Erythroblast (primary cell): ENCODE measurements around the gene ALPK3.

ENCODE experiments used
- GATA1 ChIP-seq: IDR thresholded peaks from 2 replicates; pipeline ENCODE4 v1.6.1; 2011; ENCODE audit warnings: low read depth, mild to moderate bottlenecking, control low read depth, low read length, moderate library complexity
- POLR2A ChIP-seq: IDR thresholded peaks from 2 replicates; pipeline ENCODE4 v1.6.1; 2011; ENCODE audit warnings: mild to moderate bottlenecking, low read length

DNA sequence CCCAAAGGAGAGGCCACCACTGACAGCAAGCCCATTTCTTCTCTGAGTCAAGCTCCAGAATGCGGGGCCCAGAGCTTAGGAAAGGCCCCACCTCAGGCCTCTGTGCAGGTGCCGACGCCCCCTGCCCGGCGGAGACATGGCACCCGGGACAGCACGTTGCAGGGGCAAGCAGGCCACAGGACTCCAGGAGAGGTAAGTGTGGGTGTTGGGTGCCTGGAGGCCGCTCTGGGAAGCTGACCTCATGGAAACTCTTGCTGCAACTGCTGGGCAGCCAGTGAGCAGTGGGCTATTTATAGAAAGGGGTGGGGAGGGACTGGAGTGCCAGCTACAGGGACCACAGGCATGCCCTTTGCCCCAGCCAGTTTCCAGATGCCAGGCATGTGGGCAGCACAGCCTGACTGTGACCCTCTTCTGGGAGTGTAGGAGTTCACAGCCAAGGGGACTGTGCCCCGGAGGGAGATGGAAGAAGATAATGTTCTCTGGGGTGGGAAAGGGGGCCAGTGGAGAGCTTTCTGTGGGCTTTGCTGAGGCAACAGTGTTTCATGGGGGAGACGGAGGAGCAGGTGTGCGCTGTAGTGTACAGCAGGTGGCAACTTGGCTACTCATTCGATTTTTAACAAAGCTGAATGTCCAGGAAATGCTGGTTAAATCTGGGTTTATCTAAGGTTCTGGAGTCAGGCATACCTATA, 23.7 kb downstream of the ALPK3 start:
- TF ChIP-seq POLR2A (no peak), GATA1 (no peak)
